Tibial artery (tissue), 4 donors: ENCODE data around the gene SMYD3.

Experiments
- DNase-seq, 2 donors: peaks; one replicate each; pipeline ENCODE4 v3.0.0-alpha.2; 2019
- H3K27ac ChIP-seq, 2 donors: fragments of 200-600 bp; sonication (generic) in 1 of 2; 1 replicate in 1 of 2; 2 replicates in 1 of 2; pipeline ENCODE4 v1.5.1; 2018 to 2019; ENCODE audit warnings: mild to moderate bottlenecking in 1 of 2
- H3K27me3 ChIP-seq, 2 donors: fragments of 200-600 bp; sonication (generic) in 1 of 2; one replicate each; pipeline versions ENCODE4 v1.5.1 to v1.6.0; 2016 to 2019
- H3K36me3 ChIP-seq, 3 donors: fragments of 200-600 bp; sonication (generic) in 2 of 3; one replicate each; pipeline ENCODE4 v1.5.1; 2016 to 2019; ENCODE audit warnings: mild to moderate bottlenecking in 2 of 3
- H3K4me1 ChIP-seq, 4 donors: fragments of 200-600 bp; sonication (generic) in 2 of 4; 1 replicate in 3 of 4; 2 replicates in 1 of 4; pipeline ENCODE4 v1.5.1; 2016 to 2019
- H3K4me3 ChIP-seq, 2 donors: fragments of 200-600 bp; sonication (generic) in 1 of 2; 1 replicate in 1 of 2; 2 replicates in 1 of 2; pipeline ENCODE4 v1.5.1; 2018 to 2019; ENCODE audit warnings: mild to moderate bottlenecking in 2 of 2
- H3K9me3 ChIP-seq, 3 donors: fragments of 200-600 bp; sonication (generic) in 1 of 3; one replicate each; pipeline ENCODE4 v1.5.1; 2016 to 2019
- intact Hi-C: fragments of 100-400 bp; cut with DNase I; formaldehyde crosslinking; loops from one replicate; pipeline ENCODE4 v1.15.0; 2023; ENCODE audit warnings: low total_unique reads
- TF ChIP-seq, protein P1 (sequence below), 2 experiments: fragments of 200-600 bp in 1 of 2; fragments of 450-650 bp in 1 of 2; IDR thresholded peaks; one replicate each; pipeline ENCODE4 v1.5.1; 2017 to 2019; ENCODE audit warnings: antibody characterized with exemption in 2 of 2, mild to moderate bottlenecking in 1 of 2, moderate library complexity in 1 of 2

Gene SMYD3

DNA sequence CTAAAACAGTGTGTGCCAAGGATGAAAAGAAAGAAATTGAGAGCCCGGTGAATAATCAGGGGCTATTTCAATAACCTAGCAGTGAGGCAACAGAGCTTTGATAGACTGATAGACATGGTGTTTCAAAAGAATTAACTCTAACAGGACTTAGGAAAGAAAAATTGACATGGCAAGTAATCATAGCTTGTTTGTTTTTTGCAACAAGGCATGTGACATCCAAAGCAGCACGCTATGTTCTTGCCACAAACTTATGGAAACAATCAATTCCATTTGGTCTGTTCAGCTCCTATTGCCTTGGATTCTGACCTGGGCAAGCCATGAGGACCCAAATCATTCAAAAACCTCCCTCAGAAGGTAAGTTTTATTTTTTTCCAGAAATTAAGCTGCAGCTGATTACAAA is 608.5 kb downstream of the SMYD3 start:
- no peak for DNase-seq
- Histone ChIP-seq H3K27me3 (no peaks in the 10 kb centered on the region), H3K36me3 (peaks cover 0 to 12% (median 1%) of the 10 kb centered on the region in 3 donors), H3K9me3 (no peaks in the 10 kb centered on the region), H3K27ac (no peak overlapping the region), H3K4me1 (no peaks in the 10 kb centered on the region), H3K4me3 (no peak overlapping the region)
- TF ChIP-seq, protein P1, sequence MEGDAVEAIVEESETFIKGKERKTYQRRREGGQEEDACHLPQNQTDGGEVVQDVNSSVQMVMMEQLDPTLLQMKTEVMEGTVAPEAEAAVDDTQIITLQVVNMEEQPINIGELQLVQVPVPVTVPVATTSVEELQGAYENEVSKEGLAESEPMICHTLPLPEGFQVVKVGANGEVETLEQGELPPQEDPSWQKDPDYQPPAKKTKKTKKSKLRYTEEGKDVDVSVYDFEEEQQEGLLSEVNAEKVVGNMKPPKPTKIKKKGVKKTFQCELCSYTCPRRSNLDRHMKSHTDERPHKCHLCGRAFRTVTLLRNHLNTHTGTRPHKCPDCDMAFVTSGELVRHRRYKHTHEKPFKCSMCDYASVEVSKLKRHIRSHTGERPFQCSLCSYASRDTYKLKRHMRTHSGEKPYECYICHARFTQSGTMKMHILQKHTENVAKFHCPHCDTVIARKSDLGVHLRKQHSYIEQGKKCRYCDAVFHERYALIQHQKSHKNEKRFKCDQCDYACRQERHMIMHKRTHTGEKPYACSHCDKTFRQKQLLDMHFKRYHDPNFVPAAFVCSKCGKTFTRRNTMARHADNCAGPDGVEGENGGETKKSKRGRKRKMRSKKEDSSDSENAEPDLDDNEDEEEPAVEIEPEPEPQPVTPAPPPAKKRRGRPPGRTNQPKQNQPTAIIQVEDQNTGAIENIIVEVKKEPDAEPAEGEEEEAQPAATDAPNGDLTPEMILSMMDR (IDR thresholded peaks at IDR 0.05) = no peak
- intact Hi-C loops = no loop called here

DNA sequence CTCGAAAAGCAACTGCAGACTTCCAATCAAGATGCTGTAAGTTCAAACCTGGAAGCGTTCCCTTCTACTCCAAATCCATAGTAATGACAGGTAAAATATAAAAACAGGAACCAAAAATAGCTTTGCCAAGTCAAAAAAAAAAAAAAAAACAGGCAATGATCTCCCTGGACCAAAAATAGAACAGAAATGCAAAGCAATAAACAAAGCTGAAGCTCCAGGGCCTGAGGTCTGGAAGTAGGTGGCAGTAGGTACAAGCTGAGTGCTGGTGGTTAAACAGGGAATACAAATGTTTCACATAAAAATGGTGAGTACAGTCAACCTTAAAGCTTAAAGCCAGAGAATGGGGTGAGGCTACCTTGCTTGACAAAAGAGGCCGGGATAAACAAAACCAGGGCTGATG is 610.8 kb downstream of the SMYD3 start:
- H3K27me3 ChIP-seq = no peaks in the 10 kb centered on the region
- no peaks in the 10 kb centered on the region for H3K4me1 ChIP-seq
- H3K4me3 ChIP-seq = no peak overlapping the region
- TF ChIP-seq, protein P1 (IDR thresholded peaks at IDR 0.05) = no peak
- DNase-seq = no peak
- intact Hi-C loops = no loop called here
- H3K36me3 ChIP-seq = peaks cover 0 to 9% (median 4%) of the 10 kb centered on the region in 3 donors
- H3K27ac ChIP-seq = no peak overlapping the region
- H3K9me3 ChIP-seq = no peaks in the 10 kb centered on the region

GRCh38 chr1:245895455-245895959 is 611.6 kb downstream of the SMYD3 start:
- no peak for DNase-seq
- H3K36me3 ChIP-seq = peaks cover 0 to 9% (median 4%) of the 10 kb centered on the region in 3 donors
- no peaks in the 10 kb centered on the region for H3K27me3 ChIP-seq
- TF ChIP-seq, protein P1 (IDR thresholded peaks at IDR 0.05) = no peak
- H3K4me3 ChIP-seq = no peak overlapping the region
- H3K27ac ChIP-seq = no peak overlapping the region
- intact Hi-C loops = no loop called here
- H3K9me3 ChIP-seq = no peaks in the 10 kb centered on the region
- H3K4me1 ChIP-seq = no peaks in the 10 kb centered on the region

DNA sequence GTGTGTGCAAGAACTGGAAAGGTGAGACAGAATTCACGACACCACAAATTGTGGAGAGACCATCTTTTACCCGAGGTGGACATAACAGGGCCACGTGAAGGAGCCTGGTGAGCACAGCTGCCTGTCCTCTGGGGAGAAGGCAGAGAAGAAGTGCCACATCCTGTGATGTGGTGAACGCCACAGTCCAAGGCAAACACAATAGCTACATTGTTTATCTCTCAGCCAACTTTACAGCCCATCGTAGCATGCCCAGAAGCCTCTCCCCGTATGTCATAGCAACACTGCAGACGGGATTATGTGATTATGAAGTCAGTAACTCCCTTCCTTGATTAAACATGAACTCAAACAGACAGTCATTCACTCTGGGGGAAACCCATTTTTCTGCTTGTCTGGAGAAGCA is 612.2 kb downstream of the SMYD3 start:
- H3K36me3 ChIP-seq = peaks cover 0 to 9% (median 4%) of the 10 kb centered on the region in 3 donors
- DNase-seq = no peak
- no peaks in the 10 kb centered on the region for H3K9me3 ChIP-seq
- no peaks in the 10 kb centered on the region for H3K27me3 ChIP-seq
- TF ChIP-seq, protein P1 (IDR thresholded peaks at IDR 0.05) = no peak
- H3K4me3 ChIP-seq = no peak overlapping the region
- no peak overlapping the region for H3K27ac ChIP-seq
- H3K4me1 ChIP-seq = no peaks in the 10 kb centered on the region
- intact Hi-C loops = no loop called here

- TF ChIP-seq, protein P1 (IDR thresholded peaks at IDR 0.05) = no peak
- no peaks in the 10 kb centered on the region for H3K4me1 ChIP-seq
- no peak overlapping the region for H3K27ac ChIP-seq
- no peak for DNase-seq
- H3K9me3 ChIP-seq = no peaks in the 10 kb centered on the region
- H3K4me3 ChIP-seq = no peak overlapping the region
- intact Hi-C loops = no loop called here
- peaks cover 0 to 6% (median 4%) of the 10 kb centered on the region in 3 donors for H3K36me3 ChIP-seq
- H3K27me3 ChIP-seq = no peaks in the 10 kb centered on the region
These were observed 614.1 kb downstream of the SMYD3 start for GRCh38 chr1:245893025-245893424.

DNA sequence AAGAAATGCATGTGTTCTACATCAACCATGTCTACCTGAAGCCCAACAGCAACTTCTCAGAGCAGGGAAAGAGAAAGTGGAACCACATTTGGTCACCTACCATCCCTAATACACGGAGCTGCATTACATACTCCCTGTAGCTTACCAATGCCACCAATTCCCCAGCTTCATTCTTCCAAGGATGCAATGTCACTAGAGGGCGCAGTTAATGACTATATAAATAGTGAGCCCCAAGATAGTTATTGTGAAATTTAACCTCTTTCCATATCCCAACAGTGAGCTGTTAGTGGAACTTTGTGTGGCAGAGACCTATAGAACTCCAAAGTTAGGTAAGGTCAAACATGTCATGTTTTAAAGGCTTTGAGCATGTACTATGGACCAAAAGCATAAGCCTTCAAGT is 618.3 kb downstream of the SMYD3 start:
- peaks cover 0 to 4% (median 0%) of the 10 kb centered on the region in 3 donors for H3K36me3 ChIP-seq
- intact Hi-C loops = no loop called here
- no peak overlapping the region for H3K4me3 ChIP-seq
- DNase-seq = no peak
- H3K27me3 ChIP-seq = no peaks in the 10 kb centered on the region
- no peaks in the 10 kb centered on the region for H3K9me3 ChIP-seq
- no peaks in the 10 kb centered on the region for H3K4me1 ChIP-seq
- no peak overlapping the region for H3K27ac ChIP-seq
- TF ChIP-seq, protein P1 (IDR thresholded peaks at IDR 0.05) = no peak
